LNCaP clone FGC (cell line): ENCODE measurements around the gene TNF.

Experiments
- DNase-seq: peaks from one replicate; pipeline ENCODE4 v3.0.0-alpha.2; 2011; ENCODE audit warnings: low read depth
- H3K4me3 ChIP-seq: 2 replicates; pipeline ENCODE4 v1.5.1; 2011; ENCODE audit warnings: mild to moderate bottlenecking, low read depth, low read length, control low read depth
- CTCF ChIP-seq: IDR thresholded peaks from 2 replicates; pipeline ENCODE4 v1.5.1; 2012; ENCODE audit warnings: mild to moderate bottlenecking; ENCODE audit not compliant: control insufficient read depth, insufficient read depth; ENCODE audit errors: extremely low read depth

TNF gene

GRCh38 chr6:31573239-31574105, 1.9 kb upstream of the TNF start:
- no peak for TF ChIP-seq CTCF
- DNase-seq: no peak
- H3K4me3 ChIP-seq: no peak overlapping the region

- TF ChIP-seq CTCF: no peak
- H3K4me3 ChIP-seq: no peak overlapping the region
These were observed 981 bp upstream of the TNF start for GRCh38 chr6:31574106-31575061.

GRCh38 chr6:31575952-31576685, 754 bp downstream of the TNF start:
- DNase-seq: no peak
- H3K4me3 ChIP-seq: no peak overlapping the region
- TF ChIP-seq CTCF: no peak

More at GRCh38 chr6:31574106-31575061, 981 bp upstream of the TNF start:
- no peak for DNase-seq

GRCh38 chr6:31576897-31577578, 1.7 kb downstream of the TNF start:
- no peak for TF ChIP-seq CTCF
- H3K4me3 ChIP-seq: no peak overlapping the region
- no peak for DNase-seq

GRCh38 chr6:31577579-31577966, 2.2 kb downstream of the TNF start:
- no peak for TF ChIP-seq CTCF

More at GRCh38 chr6:31577579-31577966, 2.2 kb downstream of the TNF start:
- DNase-seq: no peak
- no peak overlapping the region for H3K4me3 ChIP-seq
